ENCODE measurements around the gene NUP210.

GRCh38 chr3:13280122-13280790 is 139.9 kb downstream of the NUP210 start:
- TF ChIP-seq, protein P1, sequence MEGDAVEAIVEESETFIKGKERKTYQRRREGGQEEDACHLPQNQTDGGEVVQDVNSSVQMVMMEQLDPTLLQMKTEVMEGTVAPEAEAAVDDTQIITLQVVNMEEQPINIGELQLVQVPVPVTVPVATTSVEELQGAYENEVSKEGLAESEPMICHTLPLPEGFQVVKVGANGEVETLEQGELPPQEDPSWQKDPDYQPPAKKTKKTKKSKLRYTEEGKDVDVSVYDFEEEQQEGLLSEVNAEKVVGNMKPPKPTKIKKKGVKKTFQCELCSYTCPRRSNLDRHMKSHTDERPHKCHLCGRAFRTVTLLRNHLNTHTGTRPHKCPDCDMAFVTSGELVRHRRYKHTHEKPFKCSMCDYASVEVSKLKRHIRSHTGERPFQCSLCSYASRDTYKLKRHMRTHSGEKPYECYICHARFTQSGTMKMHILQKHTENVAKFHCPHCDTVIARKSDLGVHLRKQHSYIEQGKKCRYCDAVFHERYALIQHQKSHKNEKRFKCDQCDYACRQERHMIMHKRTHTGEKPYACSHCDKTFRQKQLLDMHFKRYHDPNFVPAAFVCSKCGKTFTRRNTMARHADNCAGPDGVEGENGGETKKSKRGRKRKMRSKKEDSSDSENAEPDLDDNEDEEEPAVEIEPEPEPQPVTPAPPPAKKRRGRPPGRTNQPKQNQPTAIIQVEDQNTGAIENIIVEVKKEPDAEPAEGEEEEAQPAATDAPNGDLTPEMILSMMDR (IDR thresholded peaks at IDR 0.05; ENCODE audit: poor library complexity), result no peak
- TF ChIP-seq EZH2 (IDR thresholded peaks at IDR 0.05; ENCODE audit: borderline replicate concordance), result no peak
- no peak for TF ChIP-seq EZH2phosphoT487 (IDR thresholded peaks at IDR 0.05; ENCODE audit: low read depth, severe bottlenecking, unreplicated experiment)
